PC-3 (cell line): ENCODE data around the gene RFXAP.

Experiments used
- EZH2 ChIP-seq: fragments of 300-600 bp; sonication (generic); IDR thresholded peaks from one replicate; pipeline ENCODE4 v1.6.1; 2017; ENCODE audit warnings: antibody characterized with exemption, mild to moderate bottlenecking, low read length; ENCODE audit not compliant: unreplicated experiment
- EZH2phosphoT487 ChIP-seq: fragments of 300-600 bp; sonication (generic); IDR thresholded peaks from 2 replicates; pipeline ENCODE4 v1.6.1; 2018; ENCODE audit warnings: mild to moderate bottlenecking, antibody characterized with exemption, low read length, borderline replicate concordance
- TF ChIP-seq, protein P1 (sequence below): fragments of 300-600 bp; sonication (generic); conservative IDR thresholded peaks from 2 replicates; pipeline ENCODE4 v1.5.1; 2017; ENCODE audit warnings: antibody characterized with exemption, low read depth, mild to moderate bottlenecking, low read length

DNA sequence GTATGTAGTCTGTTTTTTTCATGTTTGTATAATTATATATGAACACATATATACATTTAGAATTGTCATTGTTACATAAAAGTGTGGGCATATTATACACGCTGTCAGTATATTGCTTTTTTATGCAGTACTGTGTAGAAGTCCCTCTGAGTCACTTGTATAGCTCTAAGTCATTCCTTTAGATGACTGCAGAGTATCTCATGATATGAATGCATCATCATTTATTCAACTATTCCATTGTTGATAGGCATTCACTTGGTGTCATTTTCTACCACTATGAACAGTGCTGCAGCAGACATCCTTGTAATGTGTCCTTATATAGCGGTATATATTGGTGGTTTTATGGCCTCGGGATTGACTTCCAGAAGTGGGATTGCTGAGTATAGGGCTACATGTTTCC lies 15.3 kb downstream of the RFXAP start:
- TF ChIP-seq EZH2phosphoT487 (no peak), EZH2 (no peak)
- TF ChIP-seq, protein P1, sequence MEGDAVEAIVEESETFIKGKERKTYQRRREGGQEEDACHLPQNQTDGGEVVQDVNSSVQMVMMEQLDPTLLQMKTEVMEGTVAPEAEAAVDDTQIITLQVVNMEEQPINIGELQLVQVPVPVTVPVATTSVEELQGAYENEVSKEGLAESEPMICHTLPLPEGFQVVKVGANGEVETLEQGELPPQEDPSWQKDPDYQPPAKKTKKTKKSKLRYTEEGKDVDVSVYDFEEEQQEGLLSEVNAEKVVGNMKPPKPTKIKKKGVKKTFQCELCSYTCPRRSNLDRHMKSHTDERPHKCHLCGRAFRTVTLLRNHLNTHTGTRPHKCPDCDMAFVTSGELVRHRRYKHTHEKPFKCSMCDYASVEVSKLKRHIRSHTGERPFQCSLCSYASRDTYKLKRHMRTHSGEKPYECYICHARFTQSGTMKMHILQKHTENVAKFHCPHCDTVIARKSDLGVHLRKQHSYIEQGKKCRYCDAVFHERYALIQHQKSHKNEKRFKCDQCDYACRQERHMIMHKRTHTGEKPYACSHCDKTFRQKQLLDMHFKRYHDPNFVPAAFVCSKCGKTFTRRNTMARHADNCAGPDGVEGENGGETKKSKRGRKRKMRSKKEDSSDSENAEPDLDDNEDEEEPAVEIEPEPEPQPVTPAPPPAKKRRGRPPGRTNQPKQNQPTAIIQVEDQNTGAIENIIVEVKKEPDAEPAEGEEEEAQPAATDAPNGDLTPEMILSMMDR = no peak
